WERI-Rb-1 (cell line): Measurements from ENCODE around the gene IFT57.
"Not testable (repeated sequence)": the region's sequence is repeated elsewhere in the genome, so short reads cannot be mapped to it uniquely, and the experiment has no call there.

Experiments
- DNase-seq: peaks from one replicate; pipeline ENCODE4 v3.0.0-alpha.2; 2020
- H3K27ac ChIP-seq: fragments of 250-450 bp; sonication (Bioruptor Pico); 2 replicates; pipeline ENCODE4 v1.5.1; 2020; ENCODE audit warnings: mild to moderate bottlenecking, moderate library complexity
- H3K27me3 ChIP-seq: fragments of 250-450 bp; sonication (Bioruptor Pico); 2 replicates; pipeline ENCODE4 v1.5.1; 2021; ENCODE audit warnings: mild to moderate bottlenecking, low read depth, moderate library complexity; ENCODE audit not compliant: insufficient read depth, severe bottlenecking
- H3K36me3 ChIP-seq: fragments of 250-450 bp; sonication (Bioruptor Pico); 2 replicates; pipeline ENCODE4 v1.5.1; 2020; ENCODE audit warnings: mild to moderate bottlenecking, moderate library complexity
- H3K4me3 ChIP-seq: 2 replicates; pipeline ENCODE4 v1.5.1; 2011; ENCODE audit warnings: low read depth, mild to moderate bottlenecking, control low read depth, low read length
- H3K9me3 ChIP-seq: fragments of 250-450 bp; sonication (Bioruptor Pico); 2 replicates; pipeline ENCODE4 v1.5.1; 2021; ENCODE audit warnings: mild to moderate bottlenecking, moderate library complexity; ENCODE audit not compliant: severe bottlenecking
- CTCF ChIP-seq: IDR thresholded peaks from 2 replicates; pipeline ENCODE4 v1.5.1; 2011; ENCODE audit warnings: low read depth, mild to moderate bottlenecking, control low read depth, inconsistent platforms, low read length

Gene IFT57

DNA sequence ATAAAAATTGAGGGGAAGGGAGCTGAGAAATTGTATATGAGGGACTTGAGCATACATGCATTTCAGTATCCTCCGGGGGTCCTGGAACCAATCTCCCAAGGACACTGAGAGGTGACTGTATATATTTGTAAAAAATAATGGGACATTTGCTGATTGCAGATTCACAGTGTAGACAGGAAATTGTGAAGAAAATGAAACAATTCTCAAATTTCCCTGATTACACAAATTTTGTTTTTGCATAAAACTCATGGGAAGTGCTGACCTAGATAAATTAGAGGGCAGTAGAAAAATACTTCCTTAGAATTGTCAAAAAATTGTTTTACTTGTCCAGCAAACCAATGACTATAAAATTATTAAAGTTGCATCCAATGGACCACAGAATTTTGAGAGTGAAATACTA is 64.0 kb downstream of the IFT57 start:
- no peaks in the 10 kb centered on the region for H3K27me3 ChIP-seq
- no peaks in the 10 kb centered on the region; the same call in 1 of the 2 replicates for H3K36me3 ChIP-seq
- H3K4me3 ChIP-seq = no peak overlapping the region
- no peak for TF ChIP-seq CTCF
- no peaks in the 10 kb centered on the region for H3K9me3 ChIP-seq
- DNase-seq = no peak
- H3K27ac ChIP-seq = no peak overlapping the region

GRCh38 chr3:108157273-108157672 is 65.0 kb downstream of the IFT57 start:
- H3K27ac ChIP-seq = no peak overlapping the region
- DNase-seq = no peak
- H3K27me3 ChIP-seq = no peaks in the 10 kb centered on the region
- H3K9me3 ChIP-seq = no peaks in the 10 kb centered on the region
- no peaks in the 10 kb centered on the region; the same call in 1 of the 2 replicates for H3K36me3 ChIP-seq
- TF ChIP-seq CTCF = no peak
- no peak overlapping the region for H3K4me3 ChIP-seq

- no peak for TF ChIP-seq CTCF
- Histone ChIP-seq H3K9me3 (no peaks in the 10 kb centered on the region), H3K36me3 (no peaks in the 10 kb centered on the region), H3K27ac (no peak overlapping the region), H3K27me3 (no peaks in the 10 kb centered on the region), H3K4me3 (no peak overlapping the region)
- DNase-seq = no peak
Observed at GRCh38 chr3:108156312-108156853, 65.8 kb downstream of the IFT57 start.

- H3K27ac ChIP-seq, H3K9me3 ChIP-seq, DNase-seq, H3K27me3 ChIP-seq, H3K36me3 ChIP-seq, H3K4me3 ChIP-seq: not testable (repeated sequence)
Observed at GRCh38 chr3:108155642-108156041, 66.6 kb downstream of the IFT57 start.

DNA sequence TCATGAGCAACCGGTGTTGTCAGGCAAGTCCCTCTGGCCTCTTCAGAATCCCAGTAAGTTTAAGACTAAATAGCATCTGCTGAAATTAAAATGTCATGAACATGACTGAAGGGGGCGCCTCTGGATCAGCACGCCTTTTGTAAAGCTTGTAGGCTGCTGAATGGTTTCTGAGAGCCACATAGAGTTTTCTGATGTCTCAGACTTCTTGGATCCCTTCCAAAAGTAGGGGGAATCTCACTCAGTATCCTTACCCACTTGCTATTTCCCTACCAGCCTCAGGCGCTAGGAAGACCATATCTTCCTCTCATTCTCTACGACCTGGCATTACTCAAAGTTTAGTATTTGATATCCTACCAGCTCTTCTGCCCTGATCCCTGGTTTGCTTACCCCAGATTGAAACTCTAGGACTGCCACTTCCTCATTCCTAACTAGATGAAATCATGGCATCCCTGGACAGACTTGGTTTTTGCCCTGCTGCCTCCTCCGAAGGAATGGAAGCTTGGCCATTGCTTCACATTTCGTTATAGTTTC is 68.7 kb downstream of the IFT57 start:
- Histone ChIP-seq H3K9me3 (no peaks in the 10 kb centered on the region), H3K27ac (no peak overlapping the region), H3K36me3 (no peaks in the 10 kb centered on the region), H3K27me3 (no peaks in the 10 kb centered on the region), H3K4me3 (no peak overlapping the region)
- peak; percentile 74 for DNase-seq
- TF ChIP-seq CTCF = peak; percentile 58

- no peaks in the 10 kb centered on the region for H3K27me3 ChIP-seq
- DNase-seq = no peak
- TF ChIP-seq CTCF = no peak
- H3K27ac ChIP-seq = no peak overlapping the region
- no peaks in the 10 kb centered on the region for H3K9me3 ChIP-seq
- H3K4me3 ChIP-seq = no peak overlapping the region
- H3K36me3 ChIP-seq = no peaks in the 10 kb centered on the region
Observed at GRCh38 chr3:108152274-108152673, 70.0 kb downstream of the IFT57 start.
